ENCODE data around the gene SRGN.

GRCh38 chr10:69048103-69048502 lies 39.8 kb upstream of the SRGN start:
- TF ChIP-seq ATF3 (IDR thresholded peaks at IDR 0.05; ENCODE audit: borderline replicate concordance, extremely low read depth, low read depth, low read length), result no peak
- TF ChIP-seq JUND (IDR thresholded peaks at IDR 0.05; ENCODE audit: low read depth, low read length), result no peak
- no peak for TF ChIP-seq CTCF (IDR thresholded peaks at IDR 0.05 in 2 of 3, conservative IDR thresholded peaks at IDR 0.05 in 1 of 3; ENCODE audit: control insufficient read depth in 2 of 3, extremely low read depth in 1 of 3, insufficient read depth in 1 of 3, low read depth in 3 of 3, low read length in 3 of 3)
- no peak for TF ChIP-seq POLR2A (IDR thresholded peaks at IDR 0.05; ENCODE audit: low read depth, low read length)
- no peak for TF ChIP-seq REST (IDR thresholded peaks at IDR 0.05; ENCODE audit: low read depth, low read length)
- no peak for TF ChIP-seq CHD2 (IDR thresholded peaks at IDR 0.05; ENCODE audit: borderline replicate concordance, low read depth, low read length)
- no peak for TF ChIP-seq USF2 (IDR thresholded peaks at IDR 0.05; ENCODE audit: borderline replicate concordance, low read depth, low read length)
- no peak for TF ChIP-seq ZNF24 (IDR thresholded peaks at IDR 0.05)
- TF ChIP-seq POLR2AphosphoS5 (IDR thresholded peaks at IDR 0.05; ENCODE audit: low read length), result no peak
- no peak for TF ChIP-seq MAX (IDR thresholded peaks at IDR 0.05; ENCODE audit: low read depth, low read length)
- TF ChIP-seq TAF1 (IDR thresholded peaks at IDR 0.05; ENCODE audit: borderline replicate concordance, low read depth, low read length), result no peak
- TF ChIP-seq YY1 (IDR thresholded peaks at IDR 0.05; ENCODE audit: low read depth, low read length), result no peak
- no peak for TF ChIP-seq SKIL (IDR thresholded peaks at IDR 0.05; ENCODE audit: low read depth, poor library complexity, severe bottlenecking)
- TF ChIP-seq RFX5 (IDR thresholded peaks at IDR 0.05; ENCODE audit: low read depth, low read length), result no peak

All from GM12878 (cell line).